ENCODE results near the gene STN1. TPM values are rescaled to one million over a fixed set of nuclear protein-coding genes. Genes with fewer than 3 reads are reported as not detected.

Gene STN1
- total and polyA plus RNA-seq, 2 of the 4 experiments (the other 2 are of a cell fraction), result 17.8 to 32.3 TPM

DNA sequence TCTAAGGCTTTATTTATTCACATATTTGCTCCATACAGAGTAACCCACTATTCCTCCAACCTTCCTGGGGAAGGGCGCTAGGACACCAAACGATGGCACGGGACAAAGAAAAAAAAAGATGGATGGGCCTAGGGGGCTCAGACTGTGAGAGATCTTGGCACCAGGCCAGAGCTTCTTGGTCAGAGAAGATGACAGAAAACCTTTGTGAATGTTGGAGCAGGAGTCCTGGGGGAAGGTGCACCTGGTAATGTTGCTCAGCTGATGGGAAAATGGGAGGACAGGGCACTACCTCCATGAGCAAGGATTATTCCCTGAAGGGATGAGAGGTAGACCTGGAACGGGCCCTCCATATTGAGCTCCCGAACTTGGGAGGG lies 61.2 kb downstream of the STN1 start:
- WGBS, 2 experiments (ENCODE audit: extremely low coverage in 2 of 2, insufficient read length in 1 of 2), result 100% methylated on average over 1 of the region's 5 CpGs; no CpG with 5 or more reads in 1 of the 2 experiments
- intact Hi-C loops (cut with micrococcal nuclease), result loop anchor here (5.0 kb wide), 1 partner anchor 259 kb away; no protein-coding TSS in a partner anchor
- Histone ChIP-seq H3K4ac (ENCODE audit: low read depth, low read length) (no peak overlapping the region), H3K4me1 (ENCODE audit: control insufficient read depth, insufficient read depth, low read length) (peaks cover 20% of the 10 kb centered on the region), H3K18ac (ENCODE audit: low read depth, low read length) (no peak overlapping the region), H3K23ac (ENCODE audit: low read depth, low read length) (no peak overlapping the region), H2BK20ac (ENCODE audit: low read depth, low read length) (no peak overlapping the region), H2BK120ac (ENCODE audit: low read depth, low read length) (no peak overlapping the region), H3K4me3 (ENCODE audit: insufficient read depth, low read depth, low read length) (no peak overlapping the region), H3K79me1 (ENCODE audit: low read depth in 1 of 2, low read length in 2 of 2) (peaks cover 7 to 31% of the 10 kb centered on the region in 2 experiments; a peak in 3 of 4 replicates), H3K56ac (ENCODE audit: extremely low read depth, insufficient read depth, low read length) (no peak overlapping the region), H3K4me2 (ENCODE audit: low read depth, low read length) (no peak overlapping the region), H3K9me3 (ENCODE audit: control insufficient read depth, insufficient read depth, low read length) (no peaks in the 10 kb centered on the region), H4K20me1 (ENCODE audit: insufficient read depth, low read length) (no peaks in the 10 kb centered on the region), H3K9me1 (ENCODE audit: insufficient read depth, low read length) (peaks cover 6% of the 10 kb centered on the region; the same call in 1 of the 2 replicates), H4K5ac (ENCODE audit: low read depth, low read length) (no peak overlapping the region), H4K8ac (ENCODE audit: low read depth in 2 of 2, low read length in 2 of 2) (no peak overlapping the region), H4K91ac (ENCODE audit: insufficient read depth, low read depth, low read length) (no peak overlapping the region), H3K27ac (ENCODE audit: insufficient read depth, low read length) (no peak overlapping the region), H2AFZ (replicated peaks; ENCODE audit: low read length, poor library complexity) (no peak overlapping the region), H2BK15ac (ENCODE audit: low read depth, low read length) (no peak overlapping the region), H3K27me3 (ENCODE audit: control insufficient read depth, insufficient read depth, low read length) (no peaks in the 10 kb centered on the region), H2AK9ac (replicated peaks; ENCODE audit: low read depth, low read length, poor library complexity) (peak overlapping the region; percentile 19), H3K36me3 (ENCODE audit: control insufficient read depth, insufficient read depth, low read length) (no peaks in the 10 kb centered on the region), H3K14ac (replicated peaks; ENCODE audit: low read depth, low read length) (no peak overlapping the region), H2AK5ac (ENCODE audit: low read depth, low read length) (no peak overlapping the region), H3K9ac (ENCODE audit: low read depth, low read length) (no peak overlapping the region), H2BK5ac (ENCODE audit: low read depth, low read length, poor library complexity, severe bottlenecking) (no peak overlapping the region)
- TF ChIP-seq FOS (IDR thresholded peaks at IDR 0.05; ENCODE audit: low read depth, low read length), result no peak
- no peak for TF ChIP-seq RFX5 (IDR thresholded peaks at IDR 0.05; ENCODE audit: low read depth, low read length)
- TF ChIP-seq CHD1 (IDR thresholded peaks at IDR 0.05; ENCODE audit: low read depth, low read length), result no peak
- no peak for TF ChIP-seq MAZ (IDR thresholded peaks at IDR 0.05; ENCODE audit: borderline replicate concordance, low read depth, low read length)
- TF ChIP-seq CEBPB (IDR thresholded peaks at IDR 0.05; ENCODE audit: low read depth, low read length), result no peak
- TF ChIP-seq RCOR1 (IDR thresholded peaks at IDR 0.05; ENCODE audit: insufficient replicate concordance, low read length), result no peak
- no peak for TF ChIP-seq BHLHE40 (IDR thresholded peaks at IDR 0.05; ENCODE audit: low read depth, low read length)
- TF ChIP-seq, protein P1, sequence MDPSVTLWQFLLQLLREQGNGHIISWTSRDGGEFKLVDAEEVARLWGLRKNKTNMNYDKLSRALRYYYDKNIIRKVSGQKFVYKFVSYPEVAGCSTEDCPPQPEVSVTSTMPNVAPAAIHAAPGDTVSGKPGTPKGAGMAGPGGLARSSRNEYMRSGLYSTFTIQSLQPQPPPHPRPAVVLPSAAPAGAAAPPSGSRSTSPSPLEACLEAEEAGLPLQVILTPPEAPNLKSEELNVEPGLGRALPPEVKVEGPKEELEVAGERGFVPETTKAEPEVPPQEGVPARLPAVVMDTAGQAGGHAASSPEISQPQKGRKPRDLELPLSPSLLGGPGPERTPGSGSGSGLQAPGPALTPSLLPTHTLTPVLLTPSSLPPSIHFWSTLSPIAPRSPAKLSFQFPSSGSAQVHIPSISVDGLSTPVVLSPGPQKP (IDR thresholded peaks at IDR 0.05; ENCODE audit: borderline replicate concordance, low read depth, low read length), result no peak
- no peak for TF ChIP-seq MXI1 (IDR thresholded peaks at IDR 0.05; ENCODE audit: borderline replicate concordance, low read depth, low read length)
- TF ChIP-seq NFE2L2 (IDR thresholded peaks at IDR 0.05; ENCODE audit: low read depth, low read length), result no peak
- TF ChIP-seq MAFK (IDR thresholded peaks at IDR 0.05; ENCODE audit: low read depth, low read length), result no peak
- TF ChIP-seq POLR2A (IDR thresholded peaks at IDR 0.05; ENCODE audit: low read depth, low read length), result no peak
- TF ChIP-seq RAD21 (IDR thresholded peaks at IDR 0.05; ENCODE audit: low read length), result no peak
- TF ChIP-seq CTCF (conservative IDR thresholded peaks at IDR 0.05; ENCODE audit: low read depth, low read length), result no peak
- TF ChIP-seq USF2 (IDR thresholded peaks at IDR 0.05; ENCODE audit: low read depth, low read length), result no peak
- no peak for TF ChIP-seq SMC3 (IDR thresholded peaks at IDR 0.05; ENCODE audit: low read depth, low read length)
- ChIA-PET CTCF (interaction anchor here (1.0 kb wide), 1 partner anchor 144 kb away, joined by 4 read pairs; no protein-coding TSS in a partner anchor), POLR2A (ENCODE audit: unreplicated experiment) (no interaction called here)
- in situ Hi-C loops (cut with MboI; ENCODE audit: low sequenced_read_pairs), result loop anchor here (5.0 to 10.0 kb wide), 2 partner anchors 139 to 262 kb away; no protein-coding TSS in a partner anchor
- no peak for DNase-seq
- no peak for ATAC-seq (ENCODE audit: low read depth)
- BruUV-seq (replicated peaks), result no TSS peak
- dilution Hi-C loops (cut with HindIII; ENCODE audit: low sequenced_read_pairs, unreplicated experiment), result loop anchor here (25.0 kb wide), 1 partner anchor 144 kb away; no protein-coding TSS in a partner anchor

All from IMR-90 (cell line).